DMS153 (cell line): ENCODE measurements around the gene ATP11A.
A peak's percentile ranks its signal among the peaks of the same experiment; 100 is the strongest.

Source experiments
- DNase-seq: peaks from one replicate; lab custom pipeline; 2025; lab: John Stamatoyannopoulos, UW

ATP11A gene

GRCh38 chr13:112907871-112908331 is 218.1 kb downstream of the ATP11A start:
- no peak for DNase-seq

GRCh38 chr13:112908342-112908741 is 218.5 kb downstream of the ATP11A start:
- no peak for DNase-seq

- DNase-seq = no peak
Measured at GRCh38 chr13:112910016-112910415, 220.2 kb downstream of the ATP11A start.

- no peak for DNase-seq
Measured at GRCh38 chr13:112910616-112911280, 220.9 kb downstream of the ATP11A start.

GRCh38 chr13:112911285-112911701 is 221.5 kb downstream of the ATP11A start:
- no peak for DNase-seq

- no peak for DNase-seq
Measured at GRCh38 chr13:112911883-112912282, 222.0 kb downstream of the ATP11A start.

GRCh38 chr13:112912726-112913440 is 223.0 kb downstream of the ATP11A start:
- DNase-seq = no peak

- no peak for DNase-seq
Measured at GRCh38 chr13:112916296-112916695, 226.5 kb downstream of the ATP11A start.

- no peak for DNase-seq
Measured at GRCh38 chr13:112917056-112917664, 227.3 kb downstream of the ATP11A start.

GRCh38 chr13:112917737-112918136 is 227.9 kb downstream of the ATP11A start:
- no peak for DNase-seq

GRCh38 chr13:112918266-112918665 is 228.4 kb downstream of the ATP11A start:
- DNase-seq = no peak

- DNase-seq = no peak
Measured at GRCh38 chr13:112918746-112919145, 228.9 kb downstream of the ATP11A start.

- DNase-seq = no peak
Measured at GRCh38 chr13:112923962-112924361, 234.1 kb downstream of the ATP11A start.

GRCh38 chr13:112924365-112924764 is 234.5 kb downstream of the ATP11A start:
- no peak for DNase-seq

- no peak for DNase-seq
Measured at GRCh38 chr13:112926003-112926402, 236.2 kb downstream of the ATP11A start.

- DNase-seq = no peak
Measured at GRCh38 chr13:112926993-112927392, 237.2 kb downstream of the ATP11A start.

- DNase-seq = no peak
Measured at GRCh38 chr13:112928020-112928971, 238.5 kb downstream of the ATP11A start.

- peak; percentile 84 for DNase-seq
Measured at GRCh38 chr13:112928972-112929782, 239.3 kb downstream of the ATP11A start.

- no peak for DNase-seq
Measured at GRCh38 chr13:112929783-112930055, 239.9 kb downstream of the ATP11A start.

- no peak for DNase-seq
Measured at GRCh38 chr13:112930192-112930591, 240.4 kb downstream of the ATP11A start.
